GM08714 (cell line): ENCODE results near the gene KIF5C.
A peak's percentile ranks its signal among the peaks of the same experiment; 100 is the strongest.

Experiments
- H3K4me3 ChIP-seq: fragments of 200-500 bp; sonication (Bioruptor generic); 2 replicates; pipeline ENCODE4 v1.5.1; 2014; ENCODE audit warnings: mild to moderate bottlenecking, low read length, inconsistent platforms
- ZNF274 ChIP-seq: IDR thresholded peaks from 2 replicates; pipeline ENCODE4 v1.6.1; 2012; ENCODE audit warnings: mild to moderate bottlenecking, low read depth, low read length

The KIF5C gene

DNA sequence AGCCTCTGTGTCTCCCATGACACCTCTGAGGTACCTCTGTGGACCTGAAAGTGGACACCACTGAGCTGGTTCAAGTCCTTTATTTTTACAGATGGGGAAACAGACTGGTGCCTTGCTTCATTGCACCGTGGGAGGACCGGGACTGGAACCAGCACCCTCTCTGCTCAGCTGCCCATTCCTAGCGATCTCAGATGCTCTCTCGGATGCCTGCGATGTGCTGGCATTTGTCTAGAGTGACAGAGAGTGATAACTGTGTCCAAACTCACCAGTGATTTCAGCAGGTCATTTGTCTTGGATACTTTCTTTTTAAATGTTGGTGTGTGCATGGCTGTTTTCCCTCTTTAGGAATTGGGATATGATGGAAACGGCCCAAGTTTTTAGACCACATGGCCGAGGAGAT is 133.4 kb downstream of the KIF5C start:
- H3K4me3 ChIP-seq: no peak overlapping the region
- no peak for TF ChIP-seq ZNF274

- no peak for TF ChIP-seq ZNF274
Observed at GRCh38 chr2:149009576-149010461, 134.8 kb downstream of the KIF5C start.

DNA sequence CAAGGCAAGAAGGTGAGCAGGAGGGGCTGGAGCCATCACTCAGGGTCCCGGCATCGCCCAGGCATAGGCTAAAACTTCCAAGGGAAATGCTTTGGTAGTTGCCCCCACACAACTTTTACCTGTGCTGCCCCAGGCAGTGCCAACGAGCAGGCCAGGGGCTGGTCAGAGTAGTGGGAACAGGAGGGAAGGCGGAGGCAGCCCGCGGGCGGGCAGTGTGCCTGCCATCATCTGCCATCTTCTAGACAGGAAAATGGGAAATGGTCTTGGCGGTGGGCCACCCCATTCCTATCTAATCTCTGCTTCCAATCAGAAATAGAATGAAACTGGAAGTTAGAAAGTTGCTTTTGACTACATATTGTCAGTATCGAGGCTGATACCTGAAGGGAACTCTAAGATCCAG is 137.5 kb downstream of the KIF5C start:
- no peak overlapping the region for H3K4me3 ChIP-seq
- no peak for TF ChIP-seq ZNF274

More at GRCh38 chr2:149009576-149010461, 134.8 kb downstream of the KIF5C start:
- no peak overlapping the region for H3K4me3 ChIP-seq

DNA sequence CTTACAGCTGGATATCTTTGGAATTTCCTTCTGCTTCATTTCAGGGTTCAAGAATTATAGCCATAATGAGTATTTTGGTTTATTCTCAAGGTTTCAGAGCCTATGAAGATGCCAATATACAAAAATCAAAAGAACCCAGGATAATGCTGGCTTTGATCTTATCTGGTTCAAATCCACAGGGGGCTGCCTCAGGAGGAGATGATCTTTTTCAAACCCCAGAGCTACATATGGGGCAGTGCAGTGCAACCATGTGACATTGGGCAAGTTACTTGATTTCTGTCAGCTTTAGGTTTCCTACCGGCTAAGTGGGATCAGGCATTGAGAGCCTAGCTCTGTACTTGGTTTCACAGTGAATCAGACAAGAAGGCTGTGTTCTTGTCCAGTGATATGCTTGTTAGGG is 140.5 kb downstream of the KIF5C start:
- TF ChIP-seq ZNF274: no peak
- H3K4me3 ChIP-seq: no peak overlapping the region

- H3K4me3 ChIP-seq: no peak overlapping the region
- no peak for TF ChIP-seq ZNF274
Observed at GRCh38 chr2:149015926-149016563, 141.0 kb downstream of the KIF5C start.

- TF ChIP-seq ZNF274: no peak
Observed at GRCh38 chr2:149017116-149017985, 142.3 kb downstream of the KIF5C start.

DNA sequence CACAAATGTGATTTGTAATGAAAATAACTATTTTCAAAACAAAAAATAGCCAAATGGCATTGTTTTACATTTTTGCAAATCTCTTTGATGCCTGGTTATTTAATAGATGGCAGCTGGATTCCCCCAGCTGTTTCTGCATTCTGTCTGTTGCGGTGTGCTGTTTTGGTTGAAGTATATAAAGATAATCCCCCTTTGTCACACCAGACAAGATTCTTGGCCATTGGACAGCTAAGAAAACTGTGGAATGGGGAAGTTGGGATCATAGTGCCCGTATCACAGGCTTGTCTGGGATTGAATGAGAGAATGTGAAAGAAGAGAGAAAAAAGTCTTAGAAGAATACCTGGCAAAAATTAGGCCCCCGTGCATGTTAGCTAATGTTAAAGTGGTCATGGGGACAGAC is 144.0 kb downstream of the KIF5C start:
- TF ChIP-seq ZNF274: no peak
- H3K4me3 ChIP-seq: no peak overlapping the region

More at GRCh38 chr2:149017116-149017985, 142.3 kb downstream of the KIF5C start:
- no peak overlapping the region for H3K4me3 ChIP-seq

GRCh38 chr2:149019768-149020167 is 144.7 kb downstream of the KIF5C start:
- no peak for TF ChIP-seq ZNF274
- no peak overlapping the region for H3K4me3 ChIP-seq

DNA sequence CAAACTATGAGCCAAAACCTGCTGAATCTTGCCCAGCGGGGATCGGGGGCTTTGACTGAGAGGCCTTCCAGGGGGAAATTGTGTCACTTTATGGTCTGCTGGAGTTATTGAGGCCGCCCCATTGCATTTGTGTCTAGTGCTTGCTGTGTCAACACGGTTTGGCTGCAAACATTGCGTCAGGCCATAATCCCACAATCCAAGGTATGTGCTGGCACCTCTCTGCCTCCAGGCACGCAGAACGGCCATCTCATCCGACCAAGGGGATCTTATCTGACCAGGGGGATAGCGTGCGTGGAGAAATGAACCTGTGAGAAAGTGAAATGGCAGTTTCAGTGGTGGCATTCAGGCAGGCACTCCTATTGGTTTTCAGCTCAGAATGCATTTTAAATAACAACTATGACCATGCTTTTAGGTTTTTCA is 145.4 kb downstream of the KIF5C start:
- H3K4me3 ChIP-seq: no peak overlapping the region; the same call in 1 of the 2 replicates

DNA sequence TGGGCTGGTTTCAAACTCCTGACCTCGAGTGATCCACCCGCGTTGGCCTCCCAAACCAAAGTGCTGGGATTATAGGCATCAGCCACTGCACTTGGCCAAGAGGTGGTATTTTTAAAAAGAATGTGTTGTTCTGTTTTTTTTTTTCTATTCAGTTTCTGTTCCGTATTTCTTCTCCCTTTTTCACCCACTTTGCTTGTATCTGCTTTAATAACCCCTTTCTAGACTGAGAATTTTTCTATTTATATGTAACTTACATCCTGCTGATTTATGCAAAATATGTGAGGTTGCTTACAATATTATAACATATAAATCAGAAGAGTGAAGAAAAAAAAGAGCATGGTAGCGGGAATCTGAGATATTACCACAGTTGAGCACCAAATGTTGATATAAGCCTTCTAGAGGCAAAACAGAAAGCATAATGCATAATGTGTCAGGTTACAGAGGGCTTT is 146.3 kb downstream of the KIF5C start:
- H3K4me3 ChIP-seq: peak overlapping the region; percentile 6; the same call in 1 of the 2 replicates
- no peak for TF ChIP-seq ZNF274

More for the DNA sequence above, 145.4 kb downstream of the KIF5C start:
- no peak for TF ChIP-seq ZNF274

DNA sequence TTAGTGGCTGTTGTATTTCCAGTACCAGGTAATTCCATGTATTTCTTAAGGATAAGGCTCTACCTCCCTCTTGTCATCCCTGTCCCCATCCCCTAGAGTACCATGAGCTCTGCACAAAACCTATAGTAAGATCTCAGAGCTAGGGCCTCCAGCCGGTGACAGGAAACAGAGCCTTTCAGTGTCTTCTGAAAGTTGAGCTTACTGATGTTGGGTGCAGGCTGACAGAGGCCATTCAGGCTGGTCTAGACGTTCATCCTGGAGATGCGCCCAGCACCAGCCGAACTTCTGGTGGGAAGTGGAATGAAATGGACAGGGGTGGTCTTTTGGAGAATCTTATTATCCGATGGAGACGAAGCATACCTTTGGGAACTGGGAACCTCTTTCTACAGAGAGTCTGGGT is 146.7 kb downstream of the KIF5C start:
- no peak for TF ChIP-seq ZNF274
- peak overlapping the region; percentile 6; the same call in 1 of the 2 replicates for H3K4me3 ChIP-seq

DNA sequence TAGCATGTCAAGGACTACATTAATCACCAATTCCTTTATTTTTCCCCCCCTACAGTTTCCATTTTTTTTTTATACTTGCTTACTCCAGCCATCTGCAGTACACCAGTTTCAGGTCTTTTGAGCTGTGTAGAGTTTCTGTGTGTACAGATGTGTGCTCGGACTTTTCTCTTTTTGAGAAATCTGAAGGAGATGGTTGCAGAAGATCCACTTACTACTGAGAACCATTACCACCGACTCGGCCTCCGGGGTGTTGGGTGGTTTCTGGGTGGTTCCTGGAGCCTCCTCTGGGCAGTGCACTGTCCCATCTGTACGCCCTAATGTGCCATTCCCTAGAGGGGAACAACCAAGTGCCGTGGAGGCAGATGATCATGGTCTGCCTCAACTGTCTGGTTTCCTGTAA is 148.1 kb downstream of the KIF5C start:
- TF ChIP-seq ZNF274: no peak
- H3K4me3 ChIP-seq: no peak overlapping the region

DNA sequence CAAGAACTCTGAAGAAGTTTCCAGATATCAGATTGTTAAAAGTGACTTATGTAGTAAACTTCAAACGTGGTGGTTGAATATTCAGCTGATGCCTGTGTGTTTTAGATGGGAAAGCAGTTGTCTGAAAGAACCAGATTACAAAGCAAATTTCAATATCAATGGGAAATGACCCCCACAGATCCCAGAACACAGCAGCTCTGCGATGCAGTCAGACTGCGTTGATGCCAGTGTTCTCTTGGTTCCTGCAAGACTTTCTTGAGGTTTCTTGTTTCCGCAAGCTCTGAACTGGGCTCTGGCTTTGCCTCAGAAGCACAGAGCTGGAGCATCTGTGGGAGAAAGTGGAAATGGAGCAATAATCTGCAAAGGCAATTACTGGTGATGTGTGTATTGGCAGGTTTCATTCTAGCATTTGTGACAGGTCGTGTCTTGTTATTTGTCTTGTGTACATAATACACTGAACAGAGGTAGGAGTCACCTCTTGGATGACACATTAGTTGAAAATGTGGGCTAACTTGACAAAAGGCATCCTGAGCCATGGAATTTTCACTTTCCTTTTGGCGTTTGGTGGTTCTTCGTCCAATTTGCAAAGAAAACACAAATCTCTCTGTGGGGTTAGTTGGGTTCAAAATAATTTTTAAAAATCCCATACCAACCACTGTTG is 152.7 kb downstream of the KIF5C start:
- no peak for TF ChIP-seq ZNF274
- H3K4me3 ChIP-seq: no peak overlapping the region
